HCT116 (cell line): ENCODE data around the gene KRT2. TPM values are rescaled to one million over a fixed set of nuclear protein-coding genes. Genes with fewer than 3 reads are reported as not detected.

Experiments
- ATAC-seq: fragments of 200-7000 bp; cut with Tn5 transposase; 2 replicates; pipeline ENCODE4 v1.9.1; 2020; ENCODE audit warnings: mild to moderate bottlenecking, moderate library complexity
- BruUV-seq: library from RNA; stranded (reverse); fragments of 400-500 nt; replicated peaks from 2 replicates; lab custom pipeline; 2021; lab: Mats Ljungman, UMichigan
- CTCF ChIA-PET: fragments of 300-600 bp; sonication (Branson Sonifier 250); formaldehyde crosslinking; loops from one replicate; lab custom pipeline; 2021; ENCODE audit warnings: antibody characterized with exemption; lab: Charles Lee
- POLR2A ChIA-PET: fragments of 300-600, 350-600 bp; sonication (Branson Sonifier 250); formaldehyde crosslinking; loops from one replicate; lab custom pipeline; 2021; ENCODE audit warnings: antibody characterized with exemption; lab: Charles Lee
- RAD21 ChIA-PET, 2 experiments: fragments of 300-600 bp; sonication (Branson Sonifier 250); formaldehyde crosslinking; loops; one replicate each; lab custom pipeline; 2023; ENCODE audit warnings: low total read pairs in 2 of 2; ENCODE audit not compliant: uncharacterized antibody in 2 of 2, unreplicated experiment in 2 of 2, low non-redundant PET in 1 of 2; lab: Charles Lee
- DNase-seq: peaks from one replicate; pipeline ENCODE4 v3.0.0-alpha.2; 2010; ENCODE audit warnings: low read depth, low spot score
- H2AFZ ChIP-seq: fragments of 200-600 bp; shearing (Covaris generic), sonication (generic); 2 replicates; pipeline ENCODE4 v1.6.1; 2017; ENCODE audit warnings: low read depth, mixed run types, mixed read lengths, antibody characterized with exemption, low read length; ENCODE audit not compliant: poor library complexity, severe bottlenecking
- H3K27ac ChIP-seq: 2 replicates; pipeline ENCODE4 v1.5.1; 2012; ENCODE audit warnings: low read depth, low read length
- H3K27me3 ChIP-seq: fragments of 200-600 bp; sonication (generic); 2 replicates; pipeline ENCODE4 v1.6.1; 2016; ENCODE audit warnings: mixed run types, low read length, mixed read lengths; ENCODE audit not compliant: insufficient read depth
- H3K36me3 ChIP-seq, 2 experiments: fragments of 200-500 bp in 1 of 2; fragments of 200-600 bp in 1 of 2; sonication (Bioruptor generic) in 1 of 2; sonication (generic) in 1 of 2; 2 replicates each; pipeline versions ENCODE4 v1.5.1 to v1.6.1; 2014 to 2016; ENCODE audit warnings: low read length in 2 of 2, inconsistent platforms in 1 of 2, mixed read lengths in 1 of 2, mixed run types in 1 of 2; ENCODE audit not compliant: insufficient read depth in 2 of 2, control insufficient read depth in 1 of 2
- H3K4me1 ChIP-seq, 2 experiments: fragments of 200-600 bp in 1 of 2; sonication (generic) in 1 of 2; 2 replicates each; pipeline versions ENCODE4 v1.5.1 to v1.6.1; 2012 to 2017; ENCODE audit warnings: low read length in 2 of 2, inconsistent platforms in 1 of 2, mild to moderate bottlenecking in 1 of 2, mixed read lengths in 1 of 2, mixed run types in 1 of 2, moderate library complexity in 1 of 2; ENCODE audit not compliant: insufficient read depth in 2 of 2, control insufficient read depth in 1 of 2
- H3K4me2 ChIP-seq: fragments of 200-600 bp; sonication (generic); 2 replicates; pipeline ENCODE4 v1.6.1; 2017; ENCODE audit warnings: mixed run types, low read length, mixed read lengths
- H3K4me3 ChIP-seq, 2 experiments: fragments of 200-600 bp in 1 of 2; sonication (generic) in 1 of 2; replicated peaks in 1 of 2; 2 replicates each; pipeline ENCODE4 v1.5.1; 2011 to 2016; ENCODE audit warnings: low read length in 2 of 2, control low read depth in 1 of 2, low read depth in 1 of 2, mild to moderate bottlenecking in 1 of 2, mixed read lengths in 1 of 2, mixed run types in 1 of 2
- H3K79me2 ChIP-seq: fragments of 200-600 bp; sonication (generic); 2 replicates; pipeline ENCODE4 v1.6.1; 2017; ENCODE audit warnings: mild to moderate bottlenecking, mixed run types, low read length, moderate library complexity, mixed read lengths; ENCODE audit not compliant: insufficient read depth
- H3K9ac ChIP-seq: fragments of 200-600 bp; sonication (generic); 2 replicates; pipeline ENCODE4 v1.6.1; 2016; ENCODE audit warnings: low read length, mixed read lengths
- H3K9me2 ChIP-seq: fragments of 200-600 bp; sonication (generic), shearing (Covaris generic); 2 replicates; pipeline ENCODE4 v1.6.1; 2017; ENCODE audit warnings: mixed run types, mild to moderate bottlenecking, moderate library complexity; ENCODE audit not compliant: insufficient read depth
- H3K9me3 ChIP-seq, 2 experiments: fragments of 200-500 bp in 1 of 2; fragments of 200-600 bp in 1 of 2; sonication (Bioruptor generic) in 1 of 2; sonication (generic) in 1 of 2; 2 replicates each; pipeline ENCODE4 v1.6.1; 2014 to 2017; ENCODE audit warnings: low read length in 2 of 2, mixed read lengths in 2 of 2, inconsistent platforms in 1 of 2, low read depth in 1 of 2, mild to moderate bottlenecking in 1 of 2, mixed run types in 1 of 2, moderate library complexity in 1 of 2; ENCODE audit not compliant: control insufficient read depth in 1 of 2, insufficient read depth in 1 of 2
- H4K20me1 ChIP-seq: fragments of 200-600 bp; sonication (generic), shearing (Covaris generic); 2 replicates; pipeline ENCODE4 v1.6.1; 2017; ENCODE audit warnings: mixed run types, mild to moderate bottlenecking, moderate library complexity; ENCODE audit not compliant: insufficient read depth
- CBX3 ChIP-seq: IDR thresholded peaks from 2 replicates; pipeline ENCODE4 v1.6.1; 2012; ENCODE audit warnings: low read depth
- ELF1 ChIP-seq: IDR thresholded peaks from 2 replicates; pipeline ENCODE4 v1.6.1; 2012; ENCODE audit warnings: low read depth, borderline replicate concordance
- EZH2 ChIP-seq: fragments of 200-600 bp; sonication (generic); IDR thresholded peaks from 2 replicates; pipeline ENCODE4 v1.6.1; 2017; ENCODE audit warnings: antibody characterized with exemption, mixed run types
- EZH2phosphoT487 ChIP-seq: fragments of 200-600 bp; IDR thresholded peaks from 2 replicates; pipeline ENCODE4 v1.6.1; 2018; ENCODE audit warnings: antibody characterized with exemption, borderline replicate concordance
- FOSL1 ChIP-seq: IDR thresholded peaks from 2 replicates; pipeline ENCODE4 v1.6.1; 2012; ENCODE audit warnings: low read depth
- JUND ChIP-seq: IDR thresholded peaks from 2 replicates; pipeline ENCODE4 v1.6.1; 2012
- MAX ChIP-seq: IDR thresholded peaks from 2 replicates; pipeline ENCODE4 v1.6.1; 2012
- POLR2AphosphoS5 ChIP-seq: IDR thresholded peaks from 2 replicates; pipeline ENCODE4 v1.6.1; 2011; ENCODE audit warnings: mild to moderate bottlenecking, low read depth, low read length, moderate library complexity
- RAD21 ChIP-seq: IDR thresholded peaks from 2 replicates; pipeline ENCODE4 v1.6.1; 2012; ENCODE audit warnings: low read depth, mild to moderate bottlenecking
- SIN3A ChIP-seq: IDR thresholded peaks from 2 replicates; pipeline ENCODE4 v1.6.1; 2012; ENCODE audit warnings: low read depth
- SP1 ChIP-seq: IDR thresholded peaks from 2 replicates; pipeline ENCODE4 v1.6.1; 2012; ENCODE audit warnings: low read depth
- SRF ChIP-seq: IDR thresholded peaks from 2 replicates; pipeline ENCODE4 v1.6.1; 2012; ENCODE audit warnings: low read depth
- TCF7L2 ChIP-seq: IDR thresholded peaks from 2 replicates; pipeline ENCODE4 v1.7.0; 2011; ENCODE audit warnings: borderline replicate concordance, inconsistent platforms; ENCODE audit not compliant: insufficient read depth, insufficient read length; ENCODE audit errors: extremely low read depth
- YY1 ChIP-seq: IDR thresholded peaks from 2 replicates; pipeline ENCODE4 v1.6.1; 2011; ENCODE audit warnings: low read length, low read depth, moderate library complexity, mild to moderate bottlenecking; ENCODE audit not compliant: insufficient replicate concordance; ENCODE audit errors: extremely low read depth
- ZBTB33 ChIP-seq: IDR thresholded peaks from 2 replicates; pipeline ENCODE4 v1.6.1; 2011; ENCODE audit warnings: mild to moderate bottlenecking, low read length, moderate library complexity; ENCODE audit not compliant: insufficient replicate concordance; ENCODE audit errors: extremely low read depth
- ZFX ChIP-seq: fragments of 450-650 bp; IDR thresholded peaks from 2 replicates; pipeline ENCODE4 v1.6.1; 2017
- ZNF274 ChIP-seq: fragments of 200-500 bp; sonication (Bioruptor generic); IDR thresholded peaks from 2 replicates; pipeline ENCODE4 v1.6.1; 2014; ENCODE audit warnings: mild to moderate bottlenecking, low read depth, low read length, inconsistent platforms
- intact Hi-C: fragments of 100-400 bp; cut with micrococcal nuclease; formaldehyde crosslinking; loops from 2 replicates; pipeline ENCODE4 v1.10.0; 2022
- total RNA-seq: library from RNA; stranded (reverse); gene quantifications from one replicate; pipeline ENCODE4 v1.2.1, GENCODE V29; 2021; ENCODE audit not compliant: unreplicated experiment
- TF ChIP-seq, protein P1 (sequence below), 3 experiments: fragments of 200-600 bp in 1 of 3; sonication (generic) in 1 of 3; IDR thresholded peaks in 2 of 3; conservative IDR thresholded peaks in 1 of 3; 2 replicates each; pipeline ENCODE4 v1.5.1; 2012 to 2017; ENCODE audit warnings: low read depth in 2 of 3, low read length in 2 of 3, antibody characterized with exemption in 1 of 3, borderline replicate concordance in 1 of 3, control low read depth in 1 of 3, mild to moderate bottlenecking in 1 of 3, mixed read lengths in 1 of 3, mixed run types in 1 of 3, moderate library complexity in 1 of 3; ENCODE audit not compliant: insufficient read depth in 1 of 3
- TF ChIP-seq, protein P2 (sequence below): IDR thresholded peaks from 2 replicates; pipeline ENCODE4 v1.6.1; 2012

KRT2 gene
- total RNA-seq, 1 experiment from 2014 or later: not detected

DNA sequence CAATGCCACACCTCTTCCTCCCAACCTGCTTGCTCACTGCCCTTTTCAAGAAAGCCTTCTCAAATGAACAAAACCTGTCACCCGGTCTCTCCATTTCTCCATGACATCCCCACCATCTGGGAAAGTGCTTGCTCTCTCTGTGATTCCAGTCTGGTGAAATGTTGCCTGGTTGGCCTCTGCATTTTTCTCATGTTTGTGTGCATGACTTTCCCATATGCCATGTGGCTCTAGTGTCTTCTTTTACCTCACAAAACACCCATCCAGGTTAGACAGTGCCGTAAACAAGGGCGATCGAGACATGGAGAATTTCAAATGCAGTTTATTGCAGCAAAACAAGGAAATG is 22.4 kb upstream of the KRT2 start:
- BruUV-seq: no TSS peak
- H3K9me3 ChIP-seq: no peaks in the 10 kb centered on the region

More for the DNA sequence above, 22.4 kb upstream of the KRT2 start:
- no peaks in the 10 kb centered on the region for H4K20me1 ChIP-seq
- H3K36me3 ChIP-seq: no peaks in the 10 kb centered on the region
- H3K27me3 ChIP-seq: peaks cover 24% of the 10 kb centered on the region
- ChIA-PET POLR2A (no interaction called here), CTCF (interaction anchor here (1.5 kb wide), 1 partner anchor 196 kb away, joined by 4 read pairs; no protein-coding TSS in a partner anchor), RAD21 (no interaction called here)
- no peak overlapping the region for H2AFZ ChIP-seq
- no peaks in the 10 kb centered on the region for H3K79me2 ChIP-seq
- H3K27ac ChIP-seq: no peak overlapping the region
- no peak for ATAC-seq
- peaks cover 0 to 23% of the 10 kb centered on the region in 2 experiments; a peak in 2 of 4 replicates for H3K4me1 ChIP-seq
- no peaks in the 10 kb centered on the region for H3K9me2 ChIP-seq
- TF ChIP-seq EZH2 (no peak), CBX3 (no peak), MAX (no peak), TCF7L2 (no peak), SRF (no peak), SP1 (no peak), ZFX (no peak), POLR2AphosphoS5 (no peak), YY1 (no peak), ELF1 (no peak), SIN3A (no peak), ZNF274 (no peak), ZBTB33 (no peak), RAD21 (no peak), EZH2phosphoT487 (no peak), JUND (no peak), FOSL1 (no peak)
- TF ChIP-seq, protein P1, sequence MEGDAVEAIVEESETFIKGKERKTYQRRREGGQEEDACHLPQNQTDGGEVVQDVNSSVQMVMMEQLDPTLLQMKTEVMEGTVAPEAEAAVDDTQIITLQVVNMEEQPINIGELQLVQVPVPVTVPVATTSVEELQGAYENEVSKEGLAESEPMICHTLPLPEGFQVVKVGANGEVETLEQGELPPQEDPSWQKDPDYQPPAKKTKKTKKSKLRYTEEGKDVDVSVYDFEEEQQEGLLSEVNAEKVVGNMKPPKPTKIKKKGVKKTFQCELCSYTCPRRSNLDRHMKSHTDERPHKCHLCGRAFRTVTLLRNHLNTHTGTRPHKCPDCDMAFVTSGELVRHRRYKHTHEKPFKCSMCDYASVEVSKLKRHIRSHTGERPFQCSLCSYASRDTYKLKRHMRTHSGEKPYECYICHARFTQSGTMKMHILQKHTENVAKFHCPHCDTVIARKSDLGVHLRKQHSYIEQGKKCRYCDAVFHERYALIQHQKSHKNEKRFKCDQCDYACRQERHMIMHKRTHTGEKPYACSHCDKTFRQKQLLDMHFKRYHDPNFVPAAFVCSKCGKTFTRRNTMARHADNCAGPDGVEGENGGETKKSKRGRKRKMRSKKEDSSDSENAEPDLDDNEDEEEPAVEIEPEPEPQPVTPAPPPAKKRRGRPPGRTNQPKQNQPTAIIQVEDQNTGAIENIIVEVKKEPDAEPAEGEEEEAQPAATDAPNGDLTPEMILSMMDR (IDR thresholded peaks at IDR 0.05 in 2 of 3, conservative IDR thresholded peaks at IDR 0.05 in 1 of 3; ENCODE audit: borderline replicate concordance in 1 of 3, insufficient read depth in 1 of 3, low read depth in 2 of 3, low read length in 2 of 3): no peak
- TF ChIP-seq, protein P2, sequence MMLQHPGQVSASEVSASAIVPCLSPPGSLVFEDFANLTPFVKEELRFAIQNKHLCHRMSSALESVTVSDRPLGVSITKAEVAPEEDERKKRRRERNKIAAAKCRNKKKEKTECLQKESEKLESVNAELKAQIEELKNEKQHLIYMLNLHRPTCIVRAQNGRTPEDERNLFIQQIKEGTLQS: no peak
- H3K4me3 ChIP-seq: no peak overlapping the region
- H3K9ac ChIP-seq: no peak overlapping the region
- intact Hi-C loops: no loop called here
- H3K4me2 ChIP-seq: no peak overlapping the region
- no peak for DNase-seq
